ENCODE data around the gene PSMD14. TPM values are rescaled to one million over a fixed set of nuclear protein-coding genes. Genes with fewer than 3 reads are reported as not detected.

Gene PSMD14
- total RNA-seq, 3 donors from 2014 or later: 122 to 143 (median 133) TPM

DNA sequence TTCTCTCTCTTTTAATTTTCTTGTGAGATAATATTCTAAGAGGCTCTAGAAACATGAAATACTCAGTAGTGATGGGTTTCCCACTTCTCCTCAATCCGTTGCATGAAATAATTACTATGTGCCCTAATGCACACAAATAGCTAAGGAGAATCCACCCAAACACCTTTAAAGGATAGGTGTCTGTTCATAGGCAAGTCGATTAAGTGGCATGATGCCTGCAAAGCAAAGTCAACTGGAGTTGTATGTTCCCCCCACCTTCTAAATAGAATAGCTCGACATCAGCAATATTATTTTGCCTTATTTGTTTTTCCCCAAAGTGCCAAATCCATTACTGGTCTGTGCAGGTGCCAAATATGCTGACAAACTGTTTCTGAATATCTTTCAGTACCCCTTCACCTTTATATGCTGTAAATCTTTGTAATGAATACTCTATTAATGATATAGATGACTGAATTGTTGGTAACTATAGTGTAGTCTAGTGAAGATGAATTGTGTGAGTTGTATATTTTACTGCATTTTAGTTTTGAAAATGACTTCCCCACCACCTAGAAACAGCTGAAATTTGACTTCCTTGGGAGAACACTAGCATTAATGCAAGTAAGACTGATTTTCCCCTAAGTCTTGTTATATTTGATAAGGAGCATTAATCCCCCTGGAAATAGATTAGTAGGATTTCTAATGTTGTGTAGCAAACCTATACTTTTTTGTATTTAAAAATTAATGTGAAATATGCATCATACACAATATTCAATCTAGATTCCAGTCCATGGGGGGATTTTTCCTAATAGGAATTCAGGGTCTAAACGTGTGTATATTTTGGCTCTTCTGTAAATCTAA lies 116.9 kb downstream of the PSMD14 start:
- Mint-ChIP-seq H3K4me3 (no peak overlapping the region), H3K4me1 (ENCODE audit: low read depth) (peaks cover 17% of the 10 kb centered on the region), H3K9me3 (no peaks in the 10 kb centered on the region), H3K36me3 (ENCODE audit: insufficient read depth) (peaks cover 2% of the 10 kb centered on the region), H3K27me3 (ENCODE audit: low read depth) (peaks cover 85% of the 10 kb centered on the region)
- DNase-seq (no peak), ATAC-seq (no peak)

DNA sequence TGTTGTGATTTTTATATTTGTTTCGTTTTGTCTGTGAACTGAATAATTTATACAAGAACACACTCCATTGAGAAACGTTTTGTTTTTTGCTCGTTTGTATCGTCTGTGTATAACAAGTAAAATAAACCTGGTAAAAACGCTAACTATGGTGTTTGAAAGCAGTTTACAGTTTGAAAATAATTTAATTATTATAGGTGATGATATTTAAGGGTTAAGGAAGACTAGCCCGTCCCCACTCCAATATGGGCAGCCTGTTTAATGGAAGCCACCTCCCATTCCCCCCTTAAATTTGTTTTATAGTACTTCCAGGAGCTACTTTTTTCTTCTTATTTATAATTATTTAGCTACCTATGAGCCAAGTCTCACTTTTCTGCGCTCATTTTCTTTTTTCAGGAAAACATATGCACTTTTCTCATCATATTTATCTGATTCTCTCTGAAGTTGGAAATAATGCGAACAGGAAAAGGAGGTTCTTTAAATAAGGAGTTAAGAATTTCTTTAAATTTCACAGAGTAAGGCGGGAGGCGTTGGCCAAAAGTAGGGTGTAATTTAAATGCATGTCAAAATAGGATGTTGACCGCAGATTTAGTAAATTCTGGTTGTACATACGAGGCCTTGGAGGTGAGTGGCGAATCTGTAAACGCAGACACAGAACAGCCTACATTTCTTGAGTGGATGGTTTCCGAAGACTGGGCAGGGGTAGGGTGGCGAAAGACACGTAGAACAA lies 117.7 kb downstream of the PSMD14 start:
- ATAC-seq (no peak), DNase-seq (no peak)
- no peaks in the 10 kb centered on the region for H3K9me3 Mint-ChIP-seq
- H3K27me3 Mint-ChIP-seq (ENCODE audit: low read depth): peaks cover 80% of the 10 kb centered on the region
- H3K4me1 Mint-ChIP-seq (ENCODE audit: low read depth): peaks cover 17% of the 10 kb centered on the region
- H3K4me3 Mint-ChIP-seq: no peak overlapping the region
- peaks cover 2% of the 10 kb centered on the region for H3K36me3 Mint-ChIP-seq (ENCODE audit: insufficient read depth)

- Mint-ChIP-seq H3K4me3 (no peak overlapping the region), H3K4me1 (ENCODE audit: low read depth) (peaks cover 17% of the 10 kb centered on the region), H3K27me3 (ENCODE audit: low read depth) (peaks cover 77% of the 10 kb centered on the region), H3K9me3 (no peaks in the 10 kb centered on the region), H3K36me3 (ENCODE audit: insufficient read depth) (peaks cover 2% of the 10 kb centered on the region)
- no peak for ATAC-seq
- no peak for DNase-seq
These were observed 118.3 kb downstream of the PSMD14 start for GRCh38 chr2:161426455-161426921.

- H3K4me1 Mint-ChIP-seq (ENCODE audit: low read depth): peaks cover 17% of the 10 kb centered on the region
- no peaks in the 10 kb centered on the region for H3K9me3 Mint-ChIP-seq
- DNase-seq (no peak), ATAC-seq (peak in 1 of 2 donors; percentile 35)
- H3K27me3 Mint-ChIP-seq (ENCODE audit: low read depth): peaks cover 77% of the 10 kb centered on the region
- H3K4me3 Mint-ChIP-seq: peak overlapping the region; percentile 55
- peaks cover 2% of the 10 kb centered on the region for H3K36me3 Mint-ChIP-seq (ENCODE audit: insufficient read depth)
These were observed 118.9 kb downstream of the PSMD14 start for GRCh38 chr2:161426922-161427663.

GRCh38 chr2:161427664-161428587 lies 119.7 kb downstream of the PSMD14 start:
- Mint-ChIP-seq H3K4me3 (peak overlapping the region; percentile 55), H3K4me1 (ENCODE audit: low read depth) (peaks cover 17% of the 10 kb centered on the region), H3K27me3 (ENCODE audit: low read depth) (peaks cover 75% of the 10 kb centered on the region), H3K9me3 (no peaks in the 10 kb centered on the region), H3K36me3 (ENCODE audit: insufficient read depth) (peaks cover 2% of the 10 kb centered on the region)
- ATAC-seq: no peak
- no peak for DNase-seq

DNA sequence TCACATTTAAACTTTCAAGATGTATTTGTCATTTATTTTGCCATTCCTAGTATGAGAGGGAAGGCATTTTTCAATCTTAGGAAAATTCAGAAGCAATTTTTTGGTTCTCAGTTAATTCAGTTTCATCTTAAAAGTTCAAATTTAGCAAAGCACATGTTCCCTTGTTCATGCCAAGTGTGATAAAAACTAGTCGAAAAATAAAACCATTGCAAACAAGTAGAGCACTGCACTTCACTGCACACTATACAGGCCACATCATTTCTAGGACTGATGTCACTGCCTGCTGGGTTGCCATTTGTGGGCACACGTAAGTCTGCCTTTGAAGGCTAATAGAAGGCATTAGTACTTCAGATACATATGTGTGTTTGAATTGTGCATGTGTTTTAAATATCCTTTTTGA lies 122.2 kb downstream of the PSMD14 start:
- Mint-ChIP-seq H3K36me3 (ENCODE audit: insufficient read depth) (peaks cover 2% of the 10 kb centered on the region), H3K9me3 (no peaks in the 10 kb centered on the region), H3K4me1 (ENCODE audit: low read depth) (peaks cover 7% of the 10 kb centered on the region), H3K4me3 (no peak overlapping the region), H3K27me3 (ENCODE audit: low read depth) (peaks cover 69% of the 10 kb centered on the region)
- ATAC-seq: no peak
- DNase-seq: no peak

DNA sequence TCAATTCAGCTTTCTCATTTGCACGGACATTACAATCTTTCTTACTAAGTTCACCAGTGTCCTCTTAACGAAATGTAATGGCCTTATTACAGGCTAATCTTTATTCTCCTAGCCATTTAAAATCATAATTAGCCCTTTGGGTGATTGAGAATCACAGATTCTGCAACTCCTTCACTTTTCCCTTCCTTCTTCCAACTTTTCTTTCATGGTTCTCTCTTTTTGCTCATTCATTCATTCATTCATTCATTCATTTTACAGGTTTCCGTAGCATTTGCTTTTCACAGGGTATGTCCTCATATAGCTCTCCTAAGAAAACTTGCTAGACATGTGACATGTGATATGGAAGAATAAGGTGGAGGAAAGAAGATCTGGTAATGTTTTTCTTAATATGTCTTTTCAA lies 123.9 kb downstream of the PSMD14 start:
- Mint-ChIP-seq H3K4me1 (ENCODE audit: low read depth) (peaks cover 7% of the 10 kb centered on the region), H3K9me3 (no peaks in the 10 kb centered on the region), H3K36me3 (ENCODE audit: insufficient read depth) (peaks cover 2% of the 10 kb centered on the region), H3K27me3 (ENCODE audit: low read depth) (peaks cover 65% of the 10 kb centered on the region), H3K4me3 (no peak overlapping the region)
- DNase-seq: no peak
- ATAC-seq: no peak

GRCh38 chr2:161434118-161434517 lies 125.9 kb downstream of the PSMD14 start:
- DNase-seq: no peak
- no peak overlapping the region for H3K4me3 Mint-ChIP-seq
- H3K9me3 Mint-ChIP-seq: no peaks in the 10 kb centered on the region
- H3K4me1 Mint-ChIP-seq (ENCODE audit: low read depth): no peaks in the 10 kb centered on the region
- H3K27me3 Mint-ChIP-seq (ENCODE audit: low read depth): peaks cover 56% of the 10 kb centered on the region
- ATAC-seq: no peak
- H3K36me3 Mint-ChIP-seq (ENCODE audit: insufficient read depth): no peaks in the 10 kb centered on the region

DNA sequence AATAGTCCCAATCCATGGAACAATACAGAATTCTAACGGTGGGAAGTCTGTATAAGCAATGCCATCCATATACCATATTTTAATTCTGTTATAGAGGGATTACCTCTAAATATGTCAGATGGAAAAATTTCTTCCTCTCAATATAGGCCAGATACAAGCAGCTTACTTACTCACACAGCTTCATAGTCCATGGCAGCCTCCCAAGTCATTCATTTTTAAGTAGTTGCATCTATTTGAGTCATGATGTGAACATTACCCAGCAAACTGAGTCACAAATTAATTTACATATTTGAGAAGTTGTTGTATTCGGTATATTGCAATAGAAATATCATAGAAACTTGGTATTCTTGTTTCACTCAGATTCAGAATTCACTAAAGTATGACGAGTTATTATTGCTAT lies 128.2 kb downstream of the PSMD14 start:
- peak; percentile 48 to 59 for ATAC-seq
- Mint-ChIP-seq H3K4me3 (no peak overlapping the region), H3K27me3 (ENCODE audit: low read depth) (peaks cover 50% of the 10 kb centered on the region), H3K9me3 (no peaks in the 10 kb centered on the region), H3K4me1 (ENCODE audit: low read depth) (no peaks in the 10 kb centered on the region), H3K36me3 (ENCODE audit: insufficient read depth) (no peaks in the 10 kb centered on the region)
- no peak for DNase-seq

DNA sequence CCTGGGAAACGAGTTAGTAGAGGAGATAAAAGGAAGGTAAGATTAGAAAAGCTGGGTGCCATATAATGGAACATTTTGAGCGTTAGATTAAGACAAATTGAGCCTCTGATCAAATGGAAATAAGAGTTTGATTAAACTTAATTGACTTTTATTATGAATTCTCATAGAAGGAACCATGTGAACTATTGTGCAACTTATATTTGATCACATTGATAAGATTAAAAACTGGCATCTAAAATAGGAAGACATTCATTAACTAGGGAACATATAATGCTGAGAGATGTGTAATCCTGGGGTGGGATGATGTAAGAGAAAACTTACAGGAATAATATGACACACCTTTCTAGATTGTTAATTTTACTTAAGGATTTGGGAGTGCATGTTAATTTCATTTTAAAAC lies 130.4 kb downstream of the PSMD14 start:
- no peaks in the 10 kb centered on the region for H3K36me3 Mint-ChIP-seq (ENCODE audit: insufficient read depth)
- no peak overlapping the region for H3K4me3 Mint-ChIP-seq
- no peaks in the 10 kb centered on the region for H3K4me1 Mint-ChIP-seq (ENCODE audit: low read depth)
- DNase-seq (no peak), ATAC-seq (no peak)
- no peaks in the 10 kb centered on the region for H3K9me3 Mint-ChIP-seq
- peaks cover 51% of the 10 kb centered on the region for H3K27me3 Mint-ChIP-seq (ENCODE audit: low read depth)

DNA sequence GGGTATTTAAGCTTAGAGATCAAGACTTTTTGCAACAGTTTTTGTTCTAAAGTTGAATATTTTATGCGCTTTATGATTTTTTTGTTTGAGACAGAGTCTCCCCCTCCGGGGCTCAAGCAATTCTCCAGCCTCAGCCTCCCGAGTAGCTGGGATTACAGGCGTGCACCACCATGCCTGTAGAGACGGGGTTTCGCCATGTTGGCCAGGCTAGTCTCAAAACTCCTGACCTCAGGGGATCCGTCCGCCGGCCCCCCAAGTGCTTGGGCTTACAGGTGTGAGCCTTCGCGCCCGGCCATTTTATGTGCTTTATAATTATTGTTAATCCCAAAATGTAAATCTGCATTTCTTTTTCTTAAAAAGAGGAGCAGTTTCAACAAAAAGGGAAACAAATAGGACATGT lies 136.9 kb downstream of the PSMD14 start:
- no peaks in the 10 kb centered on the region for H3K4me1 Mint-ChIP-seq (ENCODE audit: low read depth)
- no peak for ATAC-seq
- H3K9me3 Mint-ChIP-seq: no peaks in the 10 kb centered on the region
- no peak overlapping the region for H3K4me3 Mint-ChIP-seq
- no peaks in the 10 kb centered on the region for H3K36me3 Mint-ChIP-seq (ENCODE audit: insufficient read depth)
- peaks cover 40% of the 10 kb centered on the region for H3K27me3 Mint-ChIP-seq (ENCODE audit: low read depth)
- DNase-seq: no peak

GRCh38 chr2:161448431-161448830 lies 140.2 kb downstream of the PSMD14 start:
- ATAC-seq (no peak), DNase-seq (no peak)
- Mint-ChIP-seq H3K4me1 (ENCODE audit: low read depth) (no peaks in the 10 kb centered on the region), H3K27me3 (ENCODE audit: low read depth) (peaks cover 20% of the 10 kb centered on the region), H3K4me3 (no peak overlapping the region), H3K9me3 (no peaks in the 10 kb centered on the region), H3K36me3 (ENCODE audit: insufficient read depth) (no peaks in the 10 kb centered on the region)
